Breast epithelium (tissue), 4 donors: ENCODE data around the gene EPS8L3. TPM values are rescaled to one million over a fixed set of nuclear protein-coding genes. Genes with fewer than 3 reads are reported as not detected.

Source experiments
- DNase-seq, 2 donors: peaks; one replicate each; pipeline ENCODE4 v3.0.0-alpha.2; 2019; ENCODE audit warnings: low spot score in 2 of 2
- H3K27ac ChIP-seq, 2 donors: fragments of 200-600 bp; sonication (generic) in 1 of 2; one replicate each; pipeline ENCODE4 v1.5.1; 2016 to 2019; ENCODE audit warnings: mild to moderate bottlenecking in 1 of 2
- H3K27me3 ChIP-seq, 2 donors: fragments of 200-600 bp; sonication (generic) in 1 of 2; one replicate each; pipeline versions ENCODE4 v1.5.1 to v1.6.0; 2017 to 2019; ENCODE audit warnings: control low read depth in 1 of 2, mild to moderate bottlenecking in 1 of 2
- H3K36me3 ChIP-seq: fragments of 200-600 bp; one replicate; pipeline ENCODE4 v1.5.1; 2019
- H3K4me1 ChIP-seq, 2 donors: fragments of 200-600 bp; sonication (generic); one replicate each; pipeline ENCODE4 v1.5.1; 2016 to 2019; ENCODE audit warnings: control low read depth in 1 of 2
- H3K4me3 ChIP-seq, 3 donors: fragments of 200-600 bp; sonication (generic); 1 replicate in 2 of 3; 2 replicates in 1 of 3; pipeline ENCODE4 v1.5.1; 2016 to 2019; ENCODE audit warnings: mild to moderate bottlenecking in 3 of 3, moderate library complexity in 2 of 3
- H3K9me3 ChIP-seq, 2 donors: fragments of 200-600 bp; sonication (generic) in 1 of 2; one replicate each; pipeline ENCODE4 v1.5.1; 2016 to 2019; ENCODE audit warnings: control low read depth in 1 of 2
- CTCF ChIP-seq, 3 donors: fragments of 450-650 bp; IDR thresholded peaks; one replicate each; pipeline ENCODE4 v1.5.1; 2016 to 2017; ENCODE audit warnings: antibody characterized with exemption in 3 of 3, mild to moderate bottlenecking in 3 of 3, moderate library complexity in 3 of 3
- POLR2A ChIP-seq: fragments of 450-650 bp; IDR thresholded peaks from one replicate; pipeline ENCODE4 v1.6.1; 2016; ENCODE audit warnings: antibody characterized with exemption, mild to moderate bottlenecking, moderate library complexity
- POLR2AphosphoS5 ChIP-seq, 3 donors: sonication (generic); formaldehyde crosslinking; IDR thresholded peaks; one replicate each; pipeline ENCODE4 v1.6.1; 2017; ENCODE audit warnings: antibody characterized with exemption in 3 of 3
- intact Hi-C: fragments of 100-400 bp; cut with DNase I; formaldehyde crosslinking; loops from one replicate; pipeline ENCODE4 v1.15.1; 2023; ENCODE audit warnings: low total_unique reads
- total RNA-seq, 3 donors: library from RNA; depleted of rRNA; stranded (reverse); fragments of >200 nt; gene quantifications; one replicate each; pipeline ENCODE4 v1.1.0, GENCODE V29; 2016

The EPS8L3 gene
- total RNA-seq, 3 donors from 2014 or later, result 3.6 TPM; not detected in 2

DNA sequence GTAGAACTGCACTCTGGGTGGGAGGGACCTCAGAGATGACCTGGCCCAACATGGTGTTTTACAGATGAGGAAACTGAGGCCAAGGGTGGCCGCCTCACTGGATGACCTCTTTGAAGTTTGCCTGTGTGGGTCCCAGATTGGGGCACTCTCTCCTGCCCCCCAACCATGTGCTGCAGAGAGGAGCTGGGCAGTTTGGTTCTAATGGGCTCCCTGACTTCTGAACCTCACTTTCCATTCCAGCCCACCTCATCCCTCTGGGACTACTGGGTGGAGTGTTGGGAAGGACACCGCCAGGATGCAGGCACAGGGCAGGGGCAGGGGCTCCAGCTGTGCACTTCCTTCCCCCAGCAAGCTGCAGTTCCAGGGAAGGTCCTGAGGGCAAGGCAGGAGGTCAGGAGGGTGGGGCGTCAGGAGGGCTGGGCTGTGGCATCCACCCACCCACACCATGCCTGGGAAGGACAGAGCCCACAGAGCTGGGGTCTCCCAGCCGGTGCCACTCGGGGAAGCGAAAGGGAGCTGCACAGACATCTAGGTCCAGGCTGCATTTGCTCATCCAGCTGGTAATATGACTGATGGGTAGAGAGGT lies 10.3 kb upstream of the EPS8L3 start:
- H3K27me3 ChIP-seq, result no peaks in the 10 kb centered on the region
- no peak for TF ChIP-seq POLR2A
- TF ChIP-seq CTCF (IDR thresholded peaks at IDR 0.05), result no peak
- TF ChIP-seq POLR2AphosphoS5 (IDR thresholded peaks at IDR 0.05), result no peak
- H3K4me1 ChIP-seq, result no peaks in the 10 kb centered on the region
- H3K36me3 ChIP-seq, result no peaks in the 10 kb centered on the region
- H3K4me3 ChIP-seq, result no peak overlapping the region
- intact Hi-C loops, result loop anchor here (10.0 kb wide), 1 partner anchor 139 kb away; no protein-coding TSS in a partner anchor
- H3K27ac ChIP-seq, result no peak overlapping the region
- no peaks in the 10 kb centered on the region for H3K9me3 ChIP-seq
- DNase-seq, result no peak

DNA sequence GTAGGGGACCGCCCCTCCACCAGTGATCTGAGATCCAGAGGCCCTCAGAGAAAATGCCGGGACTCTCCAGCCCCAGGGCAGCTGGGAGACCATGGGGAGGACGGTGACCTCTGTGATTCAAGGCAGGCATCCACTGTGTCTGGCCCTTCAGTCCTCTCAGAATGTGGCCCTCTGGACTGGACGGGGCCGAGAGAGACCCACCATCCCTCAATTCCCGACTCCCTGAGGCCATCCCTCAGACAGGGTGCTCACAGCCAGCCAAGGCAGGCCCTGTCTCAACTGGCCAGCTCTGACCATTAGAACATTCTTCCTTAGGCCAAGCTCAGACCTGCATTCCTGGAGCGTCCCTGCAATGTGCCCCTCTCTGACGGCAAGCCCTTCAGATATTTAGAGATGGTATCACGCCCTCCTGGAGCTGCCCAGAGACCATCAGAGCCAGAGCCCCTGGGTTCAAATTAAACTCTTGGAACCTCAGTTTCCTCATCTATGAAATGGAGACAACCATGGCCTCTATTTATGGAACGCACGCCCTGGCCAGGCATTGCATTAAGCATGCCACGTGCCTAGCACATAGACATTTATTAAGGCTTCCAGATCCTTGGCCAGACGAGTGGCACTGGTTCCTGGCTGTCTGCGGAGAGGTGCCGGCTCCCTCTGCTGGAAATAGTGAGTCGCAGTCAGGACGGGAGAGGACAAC lies 9.6 kb upstream of the EPS8L3 start:
- Histone ChIP-seq H3K36me3 (no peaks in the 10 kb centered on the region), H3K4me1 (no peaks in the 10 kb centered on the region), H3K9me3 (no peaks in the 10 kb centered on the region), H3K27ac (no peak overlapping the region), H3K27me3 (no peaks in the 10 kb centered on the region), H3K4me3 (no peak overlapping the region)
- peak; percentile 80 to 81 for DNase-seq
- intact Hi-C loops, result loop anchor here (10.0 kb wide), 1 partner anchor 139 kb away; no protein-coding TSS in a partner anchor
- TF ChIP-seq POLR2AphosphoS5 (IDR thresholded peaks at IDR 0.05) (peak; percentile 32 to 64 (median 49)), POLR2A (no peak), CTCF (IDR thresholded peaks at IDR 0.05) (peak; percentile 72 to 91 (median 87))

DNA sequence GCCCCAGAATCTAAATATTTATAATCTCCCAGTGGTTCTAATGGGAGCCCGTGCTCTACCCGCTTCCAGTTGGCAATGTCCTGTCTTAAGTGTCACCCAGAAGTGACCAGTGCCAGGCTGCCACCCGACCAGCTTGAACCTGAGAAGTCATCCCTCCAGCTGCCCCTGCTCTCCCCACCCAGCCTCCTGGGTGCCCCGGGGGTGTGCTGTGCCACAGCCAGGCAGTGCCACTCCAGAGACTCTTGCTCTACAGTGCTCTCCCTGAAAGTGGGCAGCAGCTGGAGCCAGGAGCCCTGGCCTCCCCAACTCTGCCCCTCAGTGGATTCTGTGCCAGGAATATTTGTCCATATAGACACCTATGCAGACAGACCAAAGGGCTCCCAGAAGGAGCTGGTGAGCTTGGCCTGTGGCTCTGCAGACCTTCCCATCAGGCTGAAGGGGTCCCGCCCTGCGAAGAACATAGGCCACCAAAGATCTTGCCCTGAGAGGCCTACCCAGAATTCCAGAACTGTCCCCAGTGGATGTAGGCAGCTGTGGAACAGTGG lies 9.0 kb upstream of the EPS8L3 start:
- DNase-seq, result no peak
- Histone ChIP-seq H3K4me1 (no peaks in the 10 kb centered on the region), H3K4me3 (no peak overlapping the region), H3K36me3 (no peaks in the 10 kb centered on the region), H3K9me3 (no peaks in the 10 kb centered on the region), H3K27ac (no peak overlapping the region), H3K27me3 (no peaks in the 10 kb centered on the region)
- intact Hi-C loops, result loop anchor here (10.0 kb wide), 1 partner anchor 138 kb away; no protein-coding TSS in a partner anchor
- TF ChIP-seq CTCF (IDR thresholded peaks at IDR 0.05), result no peak
- TF ChIP-seq POLR2A, result no peak
- TF ChIP-seq POLR2AphosphoS5 (IDR thresholded peaks at IDR 0.05), result no peak

- DNase-seq, result no peak
- Histone ChIP-seq H3K4me1 (no peaks in the 10 kb centered on the region), H3K36me3 (no peaks in the 10 kb centered on the region), H3K9me3 (no peaks in the 10 kb centered on the region), H3K27ac (no peak overlapping the region), H3K4me3 (no peak overlapping the region), H3K27me3 (no peaks in the 10 kb centered on the region)
- no peak for TF ChIP-seq CTCF (IDR thresholded peaks at IDR 0.05)
- intact Hi-C loops, result loop anchor here (10.0 kb wide), 1 partner anchor 137 kb away; no protein-coding TSS in a partner anchor
Observed at GRCh38 chr1:109771712-109772657, 8.3 kb upstream of the EPS8L3 start.
